Esophagus muscularis mucosa (tissue), 4 donors: ENCODE data around the gene TXNL1. TPM values are rescaled to one million over a fixed set of nuclear protein-coding genes. Genes with fewer than 3 reads are reported as not detected.

Experiments used
- total RNA-seq, 4 donors: library from RNA; depleted of rRNA; stranded (reverse); fragments of >200 nt; gene quantifications; one replicate each; pipeline versions ENCODE4 v1.1.0 to v1.2.1, GENCODE V29; 2016

The TXNL1 gene
- total RNA-seq, 4 donors from 2014 or later, result 29.9 to 42.5 (median 40.4) TPM

Other genes with a start within 250 kb of the TXNL1 start
- 10 to 100 TPM; 23.1 to 48.6 (median 30.3) TPM for gene WDR7, start 12.8 kb upstream of the TXNL1 start, total RNA-seq